WTC11 (cell line): ENCODE data around the gene ZBTB16.

ENCODE experiments used
- SP1 ChIP-seq: sonication (generic); formaldehyde crosslinking; conservative IDR thresholded peaks from 2 replicates; pipeline ENCODE4 v1.8.1; 2022; ENCODE audit warnings: missing genetic modification reagents
- USF2 ChIP-seq: sonication (generic); formaldehyde crosslinking; IDR thresholded peaks from 2 replicates; pipeline ENCODE4 v1.8.1; 2023; ENCODE audit warnings: mild to moderate bottlenecking, missing genetic modification reagents, moderate library complexity
- ZNF138 ChIP-seq: sonication (generic); formaldehyde crosslinking; conservative IDR thresholded peaks from 2 replicates; pipeline ENCODE4 v1.8.1; 2022; ENCODE audit warnings: mild to moderate bottlenecking, moderate library complexity, missing genetic modification reagents
- TF ChIP-seq, protein P1 (sequence below): fragments of 200-600 bp; IDR thresholded peaks from 2 replicates; pipeline ENCODE4 v1.8.0; 2022; ENCODE audit warnings: antibody characterized with exemption
- TF ChIP-seq, protein P2 (sequence below): sonication (generic); formaldehyde crosslinking; IDR thresholded peaks from 2 replicates; pipeline ENCODE4 v1.8.0; 2022; ENCODE audit warnings: missing genetic modification reagents

- TF ChIP-seq, protein P1, sequence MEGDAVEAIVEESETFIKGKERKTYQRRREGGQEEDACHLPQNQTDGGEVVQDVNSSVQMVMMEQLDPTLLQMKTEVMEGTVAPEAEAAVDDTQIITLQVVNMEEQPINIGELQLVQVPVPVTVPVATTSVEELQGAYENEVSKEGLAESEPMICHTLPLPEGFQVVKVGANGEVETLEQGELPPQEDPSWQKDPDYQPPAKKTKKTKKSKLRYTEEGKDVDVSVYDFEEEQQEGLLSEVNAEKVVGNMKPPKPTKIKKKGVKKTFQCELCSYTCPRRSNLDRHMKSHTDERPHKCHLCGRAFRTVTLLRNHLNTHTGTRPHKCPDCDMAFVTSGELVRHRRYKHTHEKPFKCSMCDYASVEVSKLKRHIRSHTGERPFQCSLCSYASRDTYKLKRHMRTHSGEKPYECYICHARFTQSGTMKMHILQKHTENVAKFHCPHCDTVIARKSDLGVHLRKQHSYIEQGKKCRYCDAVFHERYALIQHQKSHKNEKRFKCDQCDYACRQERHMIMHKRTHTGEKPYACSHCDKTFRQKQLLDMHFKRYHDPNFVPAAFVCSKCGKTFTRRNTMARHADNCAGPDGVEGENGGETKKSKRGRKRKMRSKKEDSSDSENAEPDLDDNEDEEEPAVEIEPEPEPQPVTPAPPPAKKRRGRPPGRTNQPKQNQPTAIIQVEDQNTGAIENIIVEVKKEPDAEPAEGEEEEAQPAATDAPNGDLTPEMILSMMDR = no peak
- TF ChIP-seq ZNF138 (CRISPR knock-in tag) = no peak
- TF ChIP-seq, protein P2, sequence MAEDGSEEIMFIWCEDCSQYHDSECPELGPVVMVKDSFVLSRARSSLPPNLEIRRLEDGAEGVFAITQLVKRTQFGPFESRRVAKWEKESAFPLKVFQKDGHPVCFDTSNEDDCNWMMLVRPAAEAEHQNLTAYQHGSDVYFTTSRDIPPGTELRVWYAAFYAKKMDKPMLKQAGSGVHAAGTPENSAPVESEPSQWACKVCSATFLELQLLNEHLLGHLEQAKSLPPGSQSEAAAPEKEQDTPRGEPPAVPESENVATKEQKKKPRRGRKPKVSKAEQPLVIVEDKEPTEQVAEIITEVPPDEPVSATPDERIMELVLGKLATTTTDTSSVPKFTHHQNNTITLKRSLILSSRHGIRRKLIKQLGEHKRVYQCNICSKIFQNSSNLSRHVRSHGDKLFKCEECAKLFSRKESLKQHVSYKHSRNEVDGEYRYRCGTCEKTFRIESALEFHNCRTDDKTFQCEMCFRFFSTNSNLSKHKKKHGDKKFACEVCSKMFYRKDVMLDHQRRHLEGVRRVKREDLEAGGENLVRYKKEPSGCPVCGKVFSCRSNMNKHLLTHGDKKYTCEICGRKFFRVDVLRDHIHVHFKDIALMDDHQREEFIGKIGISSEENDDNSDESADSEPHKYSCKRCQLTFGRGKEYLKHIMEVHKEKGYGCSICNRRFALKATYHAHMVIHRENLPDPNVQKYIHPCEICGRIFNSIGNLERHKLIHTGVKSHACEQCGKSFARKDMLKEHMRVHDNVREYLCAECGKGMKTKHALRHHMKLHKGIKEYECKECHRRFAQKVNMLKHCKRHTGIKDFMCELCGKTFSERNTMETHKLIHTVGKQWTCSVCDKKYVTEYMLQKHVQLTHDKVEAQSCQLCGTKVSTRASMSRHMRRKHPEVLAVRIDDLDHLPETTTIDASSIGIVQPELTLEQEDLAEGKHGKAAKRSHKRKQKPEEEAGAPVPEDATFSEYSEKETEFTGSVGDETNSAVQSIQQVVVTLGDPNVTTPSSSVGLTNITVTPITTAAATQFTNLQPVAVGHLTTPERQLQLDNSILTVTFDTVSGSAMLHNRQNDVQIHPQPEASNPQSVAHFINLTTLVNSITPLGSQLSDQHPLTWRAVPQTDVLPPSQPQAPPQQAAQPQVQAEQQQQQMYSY (CRISPR knock-in tag) = no peak
- TF ChIP-seq SP1 = no peak
- TF ChIP-seq USF2 (CRISPR knock-in tag) = no peak
Observed at GRCh38 chr11:114016986-114017385, 42.5 kb upstream of the ZBTB16 start.
